IPS-NIHi11 (cell line): ENCODE results near the gene RASGRP3.
A peak's percentile ranks its signal among the peaks of the same experiment; 100 is the strongest.
"Not testable (repeated sequence)": the region's sequence is repeated elsewhere in the genome, so short reads cannot be mapped to it uniquely, and the experiment has no call there.

Experiments used
- DNase-seq: peaks from one replicate; pipeline ENCODE4 v3.0.0; 2012; ENCODE audit warnings: mixed read lengths, low spot score

Gene RASGRP3

GRCh38 chr2:33476131-33476792 lies at the start of gene RASGRP3:
Gene RASGRP3 (plus strand): TSS chr2:33476649. CDS start chr2:33515137, 38,488 bp downstream.
- DNase-seq: peak; percentile 54

- no peak for DNase-seq
Observed at GRCh38 chr2:33426666-33427231, 49.7 kb upstream of the RASGRP3 start.

- DNase-seq: no peak
Observed at GRCh38 chr2:33430077-33430476, 46.4 kb upstream of the RASGRP3 start.

GRCh38 chr2:33430856-33431255 lies 45.6 kb upstream of the RASGRP3 start:
- no peak for DNase-seq

DNA sequence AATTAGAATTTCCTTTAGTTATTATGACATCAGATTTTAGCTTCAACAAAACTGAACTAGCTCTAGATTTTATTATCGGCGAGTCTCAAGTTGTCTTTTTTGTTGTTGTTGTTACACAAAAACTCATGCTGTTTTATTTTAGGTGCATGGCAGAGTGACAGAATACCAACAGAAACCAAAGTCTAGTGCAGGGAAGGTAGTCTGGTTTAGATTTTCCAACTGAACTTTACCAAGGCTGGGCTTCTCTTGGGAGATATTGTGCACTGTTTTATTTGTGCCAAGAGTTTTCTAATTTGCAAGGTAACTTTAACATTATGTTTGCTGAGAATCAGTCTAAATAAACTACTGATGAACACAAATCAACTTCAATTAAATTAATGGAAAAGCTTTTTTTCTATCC lies 43.6 kb upstream of the RASGRP3 start:
- DNase-seq: no peak

- no peak for DNase-seq
Observed at GRCh38 chr2:33433279-33434235, 42.9 kb upstream of the RASGRP3 start.

- no peak for DNase-seq
Observed at GRCh38 chr2:33435518-33435917, 40.9 kb upstream of the RASGRP3 start.

DNA sequence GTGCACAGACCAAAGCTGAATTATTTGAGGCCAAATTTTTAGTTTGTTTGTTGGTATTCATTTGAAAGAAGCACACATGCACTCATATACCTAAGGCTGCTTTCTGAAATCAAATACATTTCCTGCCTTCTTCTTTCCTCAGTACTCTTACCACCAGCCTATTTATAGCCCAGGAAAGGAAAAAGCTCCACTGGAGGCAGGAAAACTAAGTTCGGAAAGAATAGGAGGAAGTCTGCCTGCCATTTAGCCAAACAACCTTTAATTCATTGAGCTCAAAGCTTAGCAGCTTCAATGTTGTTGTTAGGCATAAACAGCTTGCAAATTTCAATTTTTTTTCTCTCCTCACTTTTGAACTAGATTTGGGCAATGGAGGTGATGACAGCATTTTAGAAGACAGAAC lies 40.4 kb upstream of the RASGRP3 start:
- DNase-seq: no peak

DNA sequence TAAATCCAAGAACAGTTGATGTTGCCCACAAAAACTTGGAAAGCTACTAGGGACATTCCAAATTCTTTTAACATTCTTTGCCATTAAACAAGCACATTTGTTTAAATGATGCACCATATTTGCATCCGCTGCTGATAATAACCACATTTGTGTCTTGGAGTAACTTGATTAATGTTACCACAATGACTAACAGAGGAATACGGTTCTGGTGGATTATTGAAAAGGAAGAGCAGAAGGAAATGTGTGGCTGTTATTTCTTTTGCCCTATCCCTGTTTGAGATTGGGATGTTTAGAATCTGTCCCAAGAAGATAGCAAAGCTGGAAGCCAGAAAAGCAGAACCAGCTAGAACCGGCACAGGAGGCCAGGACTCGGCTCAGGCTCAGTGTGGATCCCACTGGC lies 39.2 kb upstream of the RASGRP3 start:
- no peak for DNase-seq

GRCh38 chr2:33437815-33438214 lies 38.6 kb upstream of the RASGRP3 start:
- no peak for DNase-seq

DNA sequence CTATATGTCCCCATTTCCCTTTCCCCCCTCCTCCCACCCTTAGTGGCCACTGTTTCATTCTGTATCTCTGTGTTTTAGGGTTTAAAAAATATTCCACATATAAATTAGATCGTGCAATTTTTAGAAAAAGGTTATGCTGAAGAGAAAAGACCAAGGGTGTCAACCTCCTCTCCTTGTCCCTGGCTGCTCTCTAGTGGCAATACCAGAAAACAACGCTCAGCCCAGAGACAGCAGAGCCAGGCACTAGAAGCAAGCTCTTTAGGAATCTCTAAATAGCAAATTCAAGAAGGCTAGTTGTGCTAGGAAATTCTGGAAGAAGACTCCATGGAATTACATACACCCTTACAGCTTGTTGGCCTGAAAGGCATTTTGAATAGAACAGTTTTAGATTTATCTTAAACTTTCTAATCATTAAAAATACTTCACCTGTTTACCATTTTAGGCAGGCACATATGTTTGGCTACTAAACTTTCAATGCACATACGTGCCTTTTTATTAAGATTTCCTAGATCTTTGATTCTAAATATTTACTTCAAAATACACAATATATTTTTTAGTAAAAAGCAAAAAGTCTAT lies 35.1 kb upstream of the RASGRP3 start:
- DNase-seq: peak; percentile 64

DNA sequence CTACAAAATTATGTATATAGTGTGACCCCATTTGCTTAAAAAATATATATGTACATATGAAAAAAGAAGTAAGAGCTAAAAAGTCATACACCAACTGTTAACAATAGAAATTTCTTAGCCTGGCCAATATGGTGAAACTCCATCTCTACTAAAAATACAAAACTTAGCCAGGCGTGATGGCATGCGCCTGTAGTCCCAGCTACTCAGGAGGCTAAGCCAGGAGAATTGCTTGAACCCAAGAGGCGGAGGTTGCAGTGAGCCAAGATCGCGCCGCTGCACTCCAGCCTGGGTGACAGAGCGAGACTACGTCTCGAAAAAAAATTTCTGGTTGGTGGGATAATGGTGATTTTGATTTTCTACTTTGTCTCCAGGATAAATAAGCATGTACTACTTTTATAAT lies 34.4 kb upstream of the RASGRP3 start:
- DNase-seq: not testable (repeated sequence)

DNA sequence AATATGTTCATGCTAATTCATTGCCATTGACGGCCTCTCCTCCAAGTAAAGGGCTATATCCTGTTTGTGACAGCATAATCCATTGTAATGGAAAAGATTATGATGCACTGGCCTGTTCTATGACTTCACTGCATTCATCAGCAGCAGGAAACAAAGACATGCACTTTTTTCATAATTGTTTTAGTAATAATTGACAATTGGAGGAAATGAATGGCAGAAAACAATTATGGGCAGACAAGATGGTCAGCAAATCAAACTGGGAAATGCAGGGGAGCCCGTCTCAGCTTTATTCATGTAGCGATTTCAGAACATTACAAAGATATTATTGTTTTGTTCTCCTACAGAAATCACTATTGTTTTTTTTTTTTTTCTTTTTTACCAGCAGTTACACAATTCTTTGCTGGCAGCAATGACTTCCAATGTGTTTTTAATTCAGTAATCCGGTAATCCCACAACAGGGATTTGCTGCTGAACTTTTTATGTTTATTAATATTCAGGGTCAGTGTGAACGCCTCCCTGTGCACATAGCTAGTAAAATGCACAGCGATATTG lies 33.8 kb upstream of the RASGRP3 start:
- DNase-seq: no peak

- DNase-seq: no peak
Observed at GRCh38 chr2:33443274-33443829, 33.1 kb upstream of the RASGRP3 start.

- DNase-seq: no peak
Observed at GRCh38 chr2:33444967-33445366, 31.5 kb upstream of the RASGRP3 start.

GRCh38 chr2:33448220-33448899 lies 28.1 kb upstream of the RASGRP3 start:
- DNase-seq: no peak

- no peak for DNase-seq
Observed at GRCh38 chr2:33451214-33451613, 25.2 kb upstream of the RASGRP3 start.

GRCh38 chr2:33451825-33452224 lies 24.6 kb upstream of the RASGRP3 start:
- no peak for DNase-seq

GRCh38 chr2:33452545-33452944 lies 23.9 kb upstream of the RASGRP3 start:
- DNase-seq: no peak

GRCh38 chr2:33453905-33454479 lies 22.5 kb upstream of the RASGRP3 start:
- no peak for DNase-seq
